DMS114 treated with DMSO at 0.1 percent for 48 hours (cell line): Measurements from ENCODE around the gene MUC6.

Experiments
- DNase-seq: peaks from one replicate; lab custom pipeline; 2025; ENCODE audit not compliant: unreplicated experiment; lab: John Stamatoyannopoulos, UW

The MUC6 gene

GRCh38 chr11:1038361-1038760, 1.8 kb upstream of the MUC6 start:
- DNase-seq: no peak

- no peak for DNase-seq
These were observed 1.1 kb upstream of the MUC6 start for GRCh38 chr11:1037506-1038055.

GRCh38 chr11:1036931-1037330, 413 bp upstream of the MUC6 start:
- DNase-seq: no peak

GRCh38 chr11:1035577-1036283, 788 bp downstream of the MUC6 start:
- no peak for DNase-seq

GRCh38 chr11:1034456-1035295, 1.8 kb downstream of the MUC6 start:
- DNase-seq: no peak

- DNase-seq: no peak
These were observed 2.5 kb downstream of the MUC6 start for GRCh38 chr11:1034001-1034400.

GRCh38 chr11:1033016-1033798, 3.3 kb downstream of the MUC6 start:
- no peak for DNase-seq

- DNase-seq: no peak
These were observed 4.1 kb downstream of the MUC6 start for GRCh38 chr11:1032310-1032891.

- DNase-seq: no peak
These were observed 5.2 kb downstream of the MUC6 start for GRCh38 chr11:1031121-1031899.

- no peak for DNase-seq
These were observed 6.0 kb downstream of the MUC6 start for GRCh38 chr11:1030556-1030955.

GRCh38 chr11:1030086-1030485, 6.4 kb downstream of the MUC6 start:
- DNase-seq: no peak

GRCh38 chr11:1029654-1030053, 6.9 kb downstream of the MUC6 start:
- no peak for DNase-seq

- no peak for DNase-seq
These were observed 7.5 kb downstream of the MUC6 start for GRCh38 chr11:1029051-1029450.

GRCh38 chr11:1028616-1029015, 7.9 kb downstream of the MUC6 start:
- no peak for DNase-seq

GRCh38 chr11:1028291-1028540, 8.3 kb downstream of the MUC6 start:
- DNase-seq: no peak

- no peak for DNase-seq
These were observed 8.8 kb downstream of the MUC6 start for GRCh38 chr11:1027483-1028290.

GRCh38 chr11:1026641-1027482, 9.7 kb downstream of the MUC6 start:
- DNase-seq: no peak

- DNase-seq: no peak
These were observed 10.4 kb downstream of the MUC6 start for GRCh38 chr11:1026163-1026450.
